GM12892 (cell line): ENCODE data around the gene ZC3H6.

Experiments used
- POLR2A ChIP-seq: IDR thresholded peaks from 2 replicates; pipeline ENCODE4 v1.6.1; 2011; ENCODE audit warnings: low read depth, low read length, control low read depth
- POLR2AphosphoS5 ChIP-seq: IDR thresholded peaks from 2 replicates; pipeline ENCODE4 v1.6.1; 2011; ENCODE audit warnings: low read depth, low read length, control low read depth
- TAF1 ChIP-seq: IDR thresholded peaks from 2 replicates; pipeline ENCODE4 v1.6.1; 2011; ENCODE audit warnings: low read depth, mild to moderate bottlenecking, control low read depth, low read length, borderline replicate concordance

DNA sequence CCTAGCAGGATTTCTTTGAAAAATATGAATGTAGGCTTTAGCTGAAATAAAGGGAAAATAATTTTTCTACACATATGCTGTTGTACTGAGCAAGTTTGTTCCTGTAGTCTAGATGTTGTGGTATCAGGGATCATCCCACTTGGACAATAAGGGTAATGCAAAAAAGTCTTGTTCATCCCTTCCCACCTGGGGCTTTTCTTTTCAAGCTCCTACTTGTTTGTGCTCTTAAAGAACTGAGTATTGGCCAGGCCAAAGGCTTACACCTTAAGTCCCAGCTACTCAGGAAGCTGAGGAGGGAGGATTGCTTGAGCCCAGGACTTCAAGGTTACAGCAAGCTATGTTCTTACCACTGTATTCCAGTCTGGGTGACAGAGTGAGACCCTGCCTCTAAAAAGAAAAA, 35.5 kb downstream of the ZC3H6 start:
- no peak for TF ChIP-seq TAF1
- TF ChIP-seq POLR2A, result no peak
- no peak for TF ChIP-seq POLR2AphosphoS5
